SK-N-SH treated with all-trans-retinoic acid at 6 μM for 48 hours (cell line): ENCODE measurements around the gene FBXO24.

Experiments used
- ATAC-seq: fragments of 200-7000 bp; cut with Tn5 transposase; 3 replicates; pipeline ENCODE4 v1.9.1; 2020; ENCODE audit warnings: mild to moderate bottlenecking, moderate library complexity
- BACH2 ChIP-seq: fragments of 250-450 bp; sonication (Bioruptor Pico); IDR thresholded peaks from 2 replicates; pipeline ENCODE4 v1.9.0; 2021; ENCODE audit warnings: mild to moderate bottlenecking, borderline replicate concordance
- CSDC2 ChIP-seq: fragments of 250-450 bp; sonication (Bioruptor Pico); IDR thresholded peaks from 2 replicates; pipeline ENCODE4 v1.5.0; 2020; ENCODE audit warnings: mild to moderate bottlenecking, moderate library complexity
- CSRNP3 ChIP-seq: fragments of 250-450 bp; sonication (Bioruptor Pico); IDR thresholded peaks from 2 replicates; pipeline ENCODE4 v1.5.1; 2021; ENCODE audit warnings: mild to moderate bottlenecking, moderate library complexity
- ESRRG ChIP-seq: fragments of 250-450 bp; sonication (Bioruptor Pico); IDR thresholded peaks from 2 replicates; pipeline ENCODE4 v1.6.1; 2021; ENCODE audit warnings: mild to moderate bottlenecking
- GLIS3 ChIP-seq: fragments of 250-450 bp; sonication (Bioruptor Pico); IDR thresholded peaks from 2 replicates; pipeline ENCODE4 v1.5.0; 2020; ENCODE audit warnings: mild to moderate bottlenecking, moderate library complexity
- ISL1 ChIP-seq: fragments of 250-450 bp; sonication (Bioruptor Pico); IDR thresholded peaks from 2 replicates; pipeline ENCODE4 v2.1.2; 2022; ENCODE audit warnings: mild to moderate bottlenecking, moderate library complexity
- OSR1 ChIP-seq: fragments of 250-450 bp; sonication (Bioruptor Pico); IDR thresholded peaks from 2 replicates; pipeline ENCODE4 v1.8.0; 2022; ENCODE audit warnings: moderate library complexity, mild to moderate bottlenecking, inconsistent platforms
- PATZ1 ChIP-seq: fragments of 250-450 bp; sonication (Bioruptor Pico); IDR thresholded peaks from 2 replicates; pipeline ENCODE4 v1.8.0; 2020; ENCODE audit warnings: mild to moderate bottlenecking, moderate library complexity, borderline replicate concordance
- PPARA ChIP-seq: fragments of 250-450 bp; sonication (Bioruptor Pico); IDR thresholded peaks from 2 replicates; pipeline ENCODE4 v1.5.0; 2020; ENCODE audit warnings: mild to moderate bottlenecking, borderline replicate concordance
- RARB ChIP-seq: fragments of 250-450 bp; sonication (Bioruptor Pico); IDR thresholded peaks from 2 replicates; pipeline ENCODE4 v1.8.0; 2021; ENCODE audit warnings: mild to moderate bottlenecking, moderate library complexity
- SNAI2 ChIP-seq: fragments of 250-450 bp; sonication (Bioruptor Pico); IDR thresholded peaks from 2 replicates; pipeline ENCODE4 v1.5.0; 2020; ENCODE audit warnings: mild to moderate bottlenecking, moderate library complexity
- TCF4 ChIP-seq: fragments of 250-450 bp; sonication (Bioruptor Pico); IDR thresholded peaks from 2 replicates; pipeline ENCODE4 v1.8.0; 2021; ENCODE audit warnings: mild to moderate bottlenecking, moderate library complexity, borderline replicate concordance
- TOX ChIP-seq: fragments of 250-450 bp; sonication (Bioruptor Pico); IDR thresholded peaks from 2 replicates; pipeline ENCODE4 v1.8.0; 2021; ENCODE audit warnings: mild to moderate bottlenecking, moderate library complexity, borderline replicate concordance
- TSHZ2 ChIP-seq: fragments of 250-450 bp; sonication (Bioruptor Pico); IDR thresholded peaks from 2 replicates; pipeline ENCODE4 v1.5.0; 2020; ENCODE audit warnings: mild to moderate bottlenecking, moderate library complexity
- ZC3H10 ChIP-seq: fragments of 250-450 bp; sonication (Bioruptor Pico); IDR thresholded peaks from 2 replicates; pipeline ENCODE4 v1.5.1; 2021; ENCODE audit warnings: mild to moderate bottlenecking, moderate library complexity
- ZFP3 ChIP-seq: fragments of 250-450 bp; sonication (Bioruptor Pico); IDR thresholded peaks from 2 replicates; pipeline ENCODE4 v1.5.0; 2020; ENCODE audit warnings: mild to moderate bottlenecking, moderate library complexity
- ZFP30 ChIP-seq: fragments of 450-650 bp; formaldehyde crosslinking; IDR thresholded peaks from 2 replicates; pipeline ENCODE4 v1.5.0; 2022; ENCODE audit warnings: mild to moderate bottlenecking, moderate library complexity
- ZNF565 ChIP-seq: fragments of 450-650 bp; formaldehyde crosslinking; conservative IDR thresholded peaks from 2 replicates; pipeline ENCODE4 v1.5.0; 2020; ENCODE audit warnings: low read depth, mild to moderate bottlenecking, moderate library complexity
- ZNF70 ChIP-seq: fragments of 450-650 bp; formaldehyde crosslinking; IDR thresholded peaks from 2 replicates; pipeline ENCODE4 v1.5.0; 2020; ENCODE audit warnings: mild to moderate bottlenecking, moderate library complexity
- ZNF8 ChIP-seq: fragments of 450-650 bp; formaldehyde crosslinking; IDR thresholded peaks from 2 replicates; pipeline ENCODE4 v1.5.0; 2020; ENCODE audit warnings: mild to moderate bottlenecking, moderate library complexity

The FBXO24 gene

GRCh38 chr7:100570954-100571828, 14.9 kb upstream of the FBXO24 start:
- TF ChIP-seq PPARA (CRISPR knock-in tag) (no peak), SNAI2 (CRISPR knock-in tag) (no peak), ZC3H10 (CRISPR knock-in tag) (no peak), RARB (CRISPR knock-in tag) (no peak)
- ATAC-seq, result no peak; the same call in 1 of the 3 replicates

- TF ChIP-seq BACH2 (no peak), ZNF70 (CRISPR knock-in tag) (no peak)
- ATAC-seq, result no peak
These were observed 14.4 kb upstream of the FBXO24 start for GRCh38 chr7:100571829-100572116.

GRCh38 chr7:100572281-100572948, 13.7 kb upstream of the FBXO24 start:
- ATAC-seq, result no peak
- no peak for TF ChIP-seq GLIS3
- no peak for TF ChIP-seq ZFP30 (CRISPR knock-in tag)

- ATAC-seq, result no peak
- TF ChIP-seq GLIS3 (no peak), ZNF70 (CRISPR knock-in tag) (no peak), ZFP3 (no peak), OSR1 (no peak), SNAI2 (CRISPR knock-in tag) (no peak)
These were observed 13.0 kb upstream of the FBXO24 start for GRCh38 chr7:100572949-100573675.

- no peak for ATAC-seq
- TF ChIP-seq ZFP30 (CRISPR knock-in tag), result no peak
- no peak for TF ChIP-seq CSRNP3 (CRISPR knock-in tag)
- no peak for TF ChIP-seq PATZ1 (CRISPR knock-in tag)
- TF ChIP-seq ZNF565 (CRISPR knock-in tag), result no peak
- TF ChIP-seq RARB (CRISPR knock-in tag), result no peak
- no peak for TF ChIP-seq ZC3H10 (CRISPR knock-in tag)
- TF ChIP-seq TCF4, result no peak
- no peak for TF ChIP-seq TOX (CRISPR knock-in tag)
- TF ChIP-seq ESRRG (CRISPR knock-in tag), result no peak
- no peak for TF ChIP-seq ZNF8
- no peak for TF ChIP-seq BACH2
- TF ChIP-seq ISL1, result no peak
- no peak for TF ChIP-seq CSDC2
- no peak for TF ChIP-seq ZNF70 (CRISPR knock-in tag)
- no peak for TF ChIP-seq TSHZ2
These were observed 12.3 kb upstream of the FBXO24 start, which contains the start of gene SAP25 for GRCh38 chr7:100573691-100574361. SAP25 (minus strand) TSS chr7:100573900; CDS start chr7:100573742, 158 bp downstream.
